H1 (cell line): Measurements from ENCODE around the gene FGF19. TPM values are rescaled to one million over a fixed set of nuclear protein-coding genes. Genes with fewer than 3 reads are reported as not detected.

Experiments
- CTCF ChIA-PET: fragments of 300-600 bp; sonication (Branson Sonifier 250); formaldehyde crosslinking; loops from one replicate; lab custom pipeline; 2021; ENCODE audit not compliant: partially characterized antibody; lab: Charles Lee
- POLR2A ChIA-PET: fragments of 300-600 bp; sonication (Branson Sonifier 250); formaldehyde crosslinking; loops from one replicate; lab custom pipeline; 2021; ENCODE audit warnings: inconsistent platforms; ENCODE audit not compliant: partially characterized antibody; lab: Charles Lee
- DNase-seq, 2 experiments: peaks; one replicate each; pipeline versions ENCODE4 v3.0.0 to v3.0.0-alpha.2; 2010 to 2022; ENCODE audit warnings: low spot score in 2 of 2, low read depth in 1 of 2, mixed read lengths in 1 of 2
- FAIRE-seq: peaks from 2 replicates; lab custom pipeline; 2011; peaks lifted over from hg19 to GRCh38; lab: Jason Lieb, UNC
- H2AFZ ChIP-seq: 2 replicates; pipeline ENCODE4 v1.8.1; 2012; ENCODE audit warnings: low read length, inconsistent platforms
- H2AK5ac ChIP-seq: 2 replicates; pipeline ENCODE4 v1.6.1; 2013; ENCODE audit warnings: low read depth, low read length
- H2BK120ac ChIP-seq: replicated peaks from 2 replicates; pipeline ENCODE3; 2013; ENCODE audit warnings: low read depth, low read length, inconsistent platforms
- H2BK12ac ChIP-seq: 2 replicates; pipeline ENCODE4 v1.6.1; 2013; ENCODE audit warnings: low read depth, low read length
- H2BK15ac ChIP-seq: 2 replicates; pipeline ENCODE4 v1.6.1; 2013; ENCODE audit warnings: low read length
- H2BK20ac ChIP-seq: 2 replicates; pipeline ENCODE4 v1.6.1; 2013; ENCODE audit warnings: low read length
- H2BK5ac ChIP-seq: 2 replicates; pipeline ENCODE4 v1.6.1; 2013; ENCODE audit warnings: low read depth, low read length
- H3K14ac ChIP-seq: 2 replicates; pipeline ENCODE4 v1.6.1; 2013; ENCODE audit warnings: inconsistent platforms; ENCODE audit not compliant: insufficient read length
- H3K18ac ChIP-seq: 2 replicates; pipeline ENCODE4 v1.6.1; 2013; ENCODE audit warnings: low read length; ENCODE audit errors: extremely low read depth
- H3K23ac ChIP-seq: 2 replicates; pipeline ENCODE4 v1.6.1; 2013; ENCODE audit warnings: inconsistent platforms; ENCODE audit not compliant: insufficient read length
- H3K23me2 ChIP-seq: 2 replicates; pipeline ENCODE4 v1.6.1; 2013; ENCODE audit warnings: low read depth, low read length
- H3K27ac ChIP-seq: 2 replicates; pipeline ENCODE4 v1.6.1; 2011; ENCODE audit warnings: low read depth, low read length, inconsistent platforms
- H3K27me3 ChIP-seq, 4 experiments: replicated peaks in 1 of 4; 1 replicate in 1 of 4; 2 replicates in 3 of 4; pipeline versions ENCODE4 v1.6.1 to v1.8.1; 2011 to 2013; ENCODE audit warnings: low read length in 3 of 4, mild to moderate bottlenecking in 3 of 4, inconsistent platforms in 2 of 4, mixed read lengths in 2 of 4, moderate library complexity in 1 of 4; ENCODE audit not compliant: control insufficient read depth in 3 of 4, insufficient read depth in 3 of 4; ENCODE audit errors: extremely low read depth in 1 of 4
- H3K36me3 ChIP-seq, 4 experiments: 2 replicates each; pipeline versions ENCODE4 v1.6.1 to v1.8.1; 2011 to 2013; ENCODE audit warnings: mild to moderate bottlenecking in 4 of 4, low read length in 3 of 4, moderate library complexity in 2 of 4, control low read depth in 1 of 4, inconsistent platforms in 1 of 4; ENCODE audit not compliant: insufficient read depth in 4 of 4, control insufficient read depth in 2 of 4
- H3K4ac ChIP-seq: replicated peaks from 2 replicates; pipeline ENCODE3; 2013; ENCODE audit warnings: low read length, low read depth, mixed read lengths, inconsistent platforms; ENCODE audit not compliant: insufficient read length
- H3K4me1 ChIP-seq, 4 experiments: replicated peaks in 1 of 4; 1 replicate in 1 of 4; 2 replicates in 3 of 4; pipeline versions ENCODE4 v1.6.1 to v1.8.1; 2011 to 2013; ENCODE audit warnings: low read length in 3 of 4, inconsistent platforms in 2 of 4, mixed read lengths in 1 of 4; ENCODE audit not compliant: insufficient read depth in 4 of 4, control insufficient read depth in 3 of 4
- H3K4me2 ChIP-seq, 2 experiments: 2 replicates each; pipeline versions ENCODE4 v1.6.1 to v1.8.1; 2011 to 2013; ENCODE audit warnings: low read depth in 2 of 2, low read length in 2 of 2, control low read depth in 1 of 2, inconsistent platforms in 1 of 2, mild to moderate bottlenecking in 1 of 2; ENCODE audit not compliant: insufficient read depth in 1 of 2
- H3K4me3 ChIP-seq, 4 experiments: fragments of 200-600, 300-600 bp in 1 of 4; sonication (generic), shearing (Covaris generic), sonication (Bioruptor Twin) in 1 of 4; 2 replicates each; pipeline versions ENCODE4 v1.5.1 to v1.8.1; 2011 to 2016; ENCODE audit warnings: low read length in 4 of 4, low read depth in 3 of 4, control low read depth in 2 of 4, inconsistent platforms in 2 of 4, mild to moderate bottlenecking in 2 of 4, mixed read lengths in 1 of 4, moderate library complexity in 1 of 4; ENCODE audit not compliant: insufficient read depth in 2 of 4; ENCODE audit errors: extremely low read depth in 1 of 4
- H3K56ac ChIP-seq: replicated peaks from 2 replicates; pipeline ENCODE3; 2013; ENCODE audit warnings: low read depth, mild to moderate bottlenecking, mixed read lengths, low read length, inconsistent platforms; ENCODE audit not compliant: insufficient read length
- H3K79me1 ChIP-seq: 2 replicates; pipeline ENCODE4 v1.6.1; 2013; ENCODE audit warnings: low read depth, low read length, control low read depth
- H3K79me2 ChIP-seq, 2 experiments: 2 replicates each; pipeline versions ENCODE4 v1.6.1 to v1.8.1; 2012 to 2013; ENCODE audit warnings: low read length in 2 of 2, mild to moderate bottlenecking in 2 of 2, inconsistent platforms in 1 of 2; ENCODE audit not compliant: insufficient read depth in 2 of 2, control insufficient read depth in 1 of 2
- H3K9ac ChIP-seq, 4 experiments: replicated peaks in 1 of 4; 1 replicate in 1 of 4; 2 replicates in 3 of 4; pipeline versions ENCODE4 v1.6.1 to v1.8.1; 2011 to 2013; ENCODE audit warnings: low read depth in 3 of 4, low read length in 3 of 4, control low read depth in 2 of 4, mild to moderate bottlenecking in 2 of 4, moderate library complexity in 2 of 4, inconsistent platforms in 1 of 4; ENCODE audit errors: extremely low read depth in 1 of 4
- H3K9me3 ChIP-seq, 2 experiments: 2 replicates each; pipeline versions ENCODE4 v1.6.1 to v1.8.1; 2012 to 2013; ENCODE audit warnings: mild to moderate bottlenecking in 2 of 2, moderate library complexity in 2 of 2, control low read depth in 1 of 2, inconsistent platforms in 1 of 2, low read depth in 1 of 2, low read length in 1 of 2, mixed read lengths in 1 of 2; ENCODE audit not compliant: insufficient read depth in 2 of 2
- H4K20me1 ChIP-seq, 2 experiments: replicated peaks in 1 of 2; 2 replicates each; pipeline versions ENCODE3 to v1.8.1; 2011 to 2013; ENCODE audit warnings: inconsistent platforms in 2 of 2, low read length in 2 of 2, mild to moderate bottlenecking in 1 of 2; ENCODE audit not compliant: insufficient read depth in 2 of 2, control insufficient read depth in 1 of 2
- H4K5ac ChIP-seq: 2 replicates; pipeline ENCODE4 v1.6.1; 2013; ENCODE audit warnings: low read length, low read depth, mixed read lengths, inconsistent platforms; ENCODE audit not compliant: insufficient read length
- H4K8ac ChIP-seq: 2 replicates; pipeline ENCODE4 v1.8.0; 2013; ENCODE audit warnings: mild to moderate bottlenecking, moderate library complexity, low read length, inconsistent platforms; ENCODE audit not compliant: insufficient read depth; ENCODE audit errors: extremely low read depth
- H4K91ac ChIP-seq: replicated peaks from 2 replicates; pipeline ENCODE3; 2013; ENCODE audit warnings: low read length, mixed read lengths, inconsistent platforms; ENCODE audit not compliant: insufficient read length
- CEBPB ChIP-seq: IDR thresholded peaks from 2 replicates; pipeline ENCODE4 v1.6.1; 2012; ENCODE audit warnings: low read depth, low read length
- WGBS, 2 experiments: shearing (Covaris generic) in 1 of 2; methylation state at CpG; one replicate each; pipeline versions ENCODE4 v1.1.6 to v1.1.7; 2013 to 2015; ENCODE audit warnings: low lambda C conversion rate in 2 of 2, mixed read lengths in 2 of 2, inconsistent platforms in 1 of 2, low coverage in 1 of 2, missing lambda C conversion rate in 1 of 2; ENCODE audit not compliant: insufficient replicate concordance in 2 of 2, insufficient coverage in 1 of 2, insufficient read length in 1 of 2; ENCODE audit errors: extremely low coverage in 1 of 2, missing lambda C conversion rate in 1 of 2; 5-methylcytosine and 5-hydroxymethylcytosine counted together
- polyA plus RNA-seq, 7 experiments: library from polyadenylated mRNA; depleted of rRNA in 3 of 7; stranded (reverse) in 5 of 7; unstranded in 2 of 7; fragments of >200 nt in 5 of 7; fragments of 200-250 nt in 2 of 7; gene quantifications; 1 replicate in 5 of 7; 2 replicates in 1 of 7; 4 replicates in 1 of 7; pipeline versions ENCODE4 v1.2.1 to v1.2.3, GENCODE V29; 2011 to 2013; ENCODE audit warnings: missing spikeins in 2 of 7, mixed read lengths in 2 of 7
- total RNA-seq: library from RNA; stranded (reverse); fragmentation: NEBNext Ultra II Directional; extraction: Animal tissue kit (Norgen Biotek cat#: 25700); gene quantifications from 2 replicates; pipeline ENCODE4 v1.2.1, GENCODE V29; 2021

FGF19 gene
- total and polyA plus RNA-seq, 2 of the 8 experiments (the other 6 are each of a cell fraction or from before 2014, with no cell fraction given): 9.6 to 14.8 TPM

GRCh38 chr11:69716099-69716498 lies 12.3 kb upstream of the FGF19 start:
- H3K56ac ChIP-seq: no peak overlapping the region
- no peak overlapping the region for H3K18ac ChIP-seq
- no peak overlapping the region for H3K23ac ChIP-seq
- peaks cover 0 to 19% (median 12%) of the 10 kb centered on the region in 4 experiments; a peak in 5 of 7 replicates for H3K27me3 ChIP-seq
- no peak overlapping the region for H2BK12ac ChIP-seq
- no peak overlapping the region for H2AFZ ChIP-seq
- H2BK5ac ChIP-seq: no peak overlapping the region
- no peak overlapping the region for H3K14ac ChIP-seq
- CTCF ChIA-PET: interaction anchor here (0.6 to 20.5 kb wide), 22 partner anchors 9 to 766 kb away, joined by 3 to 197 read pairs (median 4); no protein-coding TSS in a partner anchor
- H3K27ac ChIP-seq: no peak overlapping the region
- no peaks in the 10 kb centered on the region for H3K79me2 ChIP-seq
- H3K4me1 ChIP-seq: peaks cover 2 to 18% (median 5%) of the 10 kb centered on the region in 4 experiments; a peak in 6 of 7 replicates
- H2BK20ac ChIP-seq: no peak overlapping the region
- TF ChIP-seq CEBPB: no peak
- TF ChIP-seq, all 59 proteins: peak for 0
- Histone ChIP-seq H3K36me3 (no peaks in the 10 kb centered on the region), H4K20me1 (no peaks in the 10 kb centered on the region), H3K4me2 (no peak overlapping the region), H3K4ac (no peak overlapping the region), H3K9me3 (no peaks in the 10 kb centered on the region), H3K23me2 (no peaks in the 10 kb centered on the region; the same call in 1 of the 2 replicates), H3K4me3 (no peak overlapping the region), H2AK5ac (no peak overlapping the region), H4K5ac (no peak overlapping the region), H4K91ac (peak overlapping the region; percentile 37), H3K79me1 (no peaks in the 10 kb centered on the region), H2BK120ac (no peak overlapping the region), H3K9ac (no peak overlapping the region), H2BK15ac (peak overlapping the region; percentile 3; the same call in 1 of the 2 replicates), H4K8ac (no peak overlapping the region)
- no peak for FAIRE-seq
- POLR2A ChIA-PET: interaction anchor here (0.6 to 1.2 kb wide), 5 partner anchors 10 to 134 kb away, joined by 3 to 4 read pairs (median 3); partner anchors contain the start of gene FGF19
- DNase-seq: no peak
- WGBS, 2 experiments: 93% methylated on average over 11 of the region's 11 CpGs; no CpG with 5 or more reads in 1 of the 2 experiments
